GM21529 (cell line): ENCODE data around the gene SLC2A13.
A peak's percentile ranks its signal among the peaks of the same experiment; 100 is the strongest.
"Not testable (repeated sequence)": the region's sequence is repeated elsewhere in the genome, so short reads cannot be mapped to it uniquely, and the experiment has no call there.

ENCODE experiments used
- ATAC-seq: cut with Tn5 transposase; IDR thresholded peaks from one replicate; pipeline ENCODE4 v1.9.1; 2021; ENCODE audit not compliant: unreplicated experiment

SLC2A13 gene

GRCh38 chr12:39883411-39883810, 222.5 kb downstream of the SLC2A13 start:
- ATAC-seq = no peak

GRCh38 chr12:39878753-39879152, 227.1 kb downstream of the SLC2A13 start:
- ATAC-seq = no peak

- no peak for ATAC-seq
Measured at GRCh38 chr12:39875721-39876120, 230.2 kb downstream of the SLC2A13 start.

GRCh38 chr12:39874785-39875184, 231.1 kb downstream of the SLC2A13 start:
- ATAC-seq = no peak

GRCh38 chr12:39873065-39873464, 232.8 kb downstream of the SLC2A13 start:
- no peak for ATAC-seq

GRCh38 chr12:39872425-39872824, 233.5 kb downstream of the SLC2A13 start:
- ATAC-seq = no peak

- ATAC-seq = no peak
Measured at GRCh38 chr12:39868328-39868725, 237.6 kb downstream of the SLC2A13 start.

- no peak for ATAC-seq
Measured at GRCh38 chr12:39867631-39868327, 238.1 kb downstream of the SLC2A13 start.

GRCh38 chr12:39866135-39866534, 239.7 kb downstream of the SLC2A13 start:
- ATAC-seq = no peak

GRCh38 chr12:39860695-39861094, 245.2 kb downstream of the SLC2A13 start:
- no peak for ATAC-seq

GRCh38 chr12:39853003-39853402, 252.9 kb downstream of the SLC2A13 start:
- no peak for ATAC-seq

GRCh38 chr12:39852346-39852745, 253.5 kb downstream of the SLC2A13 start:
- no peak for ATAC-seq

- not testable (repeated sequence) for ATAC-seq
Measured at GRCh38 chr12:39848218-39848617, 257.7 kb downstream of the SLC2A13 start.

GRCh38 chr12:39846971-39847650, 258.8 kb downstream of the SLC2A13 start:
- no peak for ATAC-seq

GRCh38 chr12:39846304-39846703, 259.6 kb downstream of the SLC2A13 start:
- ATAC-seq = no peak

- no peak for ATAC-seq
Measured at GRCh38 chr12:39840422-39840821, 265.5 kb downstream of the SLC2A13 start.

- no peak for ATAC-seq
Measured at GRCh38 chr12:39839072-39839471, 266.8 kb downstream of the SLC2A13 start.

GRCh38 chr12:39835517-39836489, 270.1 kb downstream of the SLC2A13 start:
- peak; percentile 70 for ATAC-seq

- ATAC-seq = no peak
Measured at GRCh38 chr12:39831587-39832315, 274.1 kb downstream of the SLC2A13 start.

GRCh38 chr12:39830852-39831520, 274.9 kb downstream of the SLC2A13 start:
- ATAC-seq = no peak
